SKM-1 (cell line): ENCODE data around the gene CYB5B.

Experiments used
- DNase-seq: peaks from one replicate; lab custom pipeline; 2025; ENCODE audit not compliant: unreplicated experiment; lab: John Stamatoyannopoulos, UW

Gene CYB5B

DNA sequence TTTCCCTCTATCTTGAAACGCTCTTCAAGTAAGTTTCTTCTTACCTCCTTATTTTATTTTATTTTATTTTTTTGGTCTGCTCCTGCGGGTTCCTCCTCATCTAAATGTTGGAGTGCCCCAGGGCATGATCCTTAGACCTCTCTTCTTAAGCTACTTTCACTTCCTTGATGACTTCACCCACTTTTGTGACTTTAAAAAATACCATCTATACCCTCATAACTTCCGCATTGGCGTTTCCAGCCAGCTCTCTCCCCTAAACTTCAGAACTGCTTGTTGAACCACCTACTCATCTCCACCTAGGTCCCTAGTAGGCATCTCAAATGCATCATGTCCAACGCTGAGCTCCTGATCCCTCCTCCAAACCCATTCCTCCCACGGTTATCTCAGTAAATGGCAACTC is 89.9 kb downstream of the CYB5B start:
- DNase-seq, result no peak
